SKM-1 treated with dmso at 0.1 percent for 144 hours (cell line): ENCODE measurements around the gene CDC42EP4.

ENCODE experiments used
- DNase-seq: peaks from one replicate; lab custom pipeline; 2025; ENCODE audit not compliant: unreplicated experiment; lab: John Stamatoyannopoulos, UW

CDC42EP4 gene

GRCh38 chr17:73343739-73344454 lies 32.1 kb upstream of the CDC42EP4 start:
- DNase-seq, result no peak

- no peak for DNase-seq
Measured at GRCh38 chr17:73343168-73343634, 31.4 kb upstream of the CDC42EP4 start.

- DNase-seq, result no peak
Measured at GRCh38 chr17:73342541-73343167, 30.9 kb upstream of the CDC42EP4 start.

GRCh38 chr17:73342050-73342522 lies 30.3 kb upstream of the CDC42EP4 start:
- no peak for DNase-seq

GRCh38 chr17:73341350-73342049 lies 29.7 kb upstream of the CDC42EP4 start:
- no peak for DNase-seq

- peak; percentile 79 for DNase-seq
Measured at GRCh38 chr17:73340093-73340596, 28.3 kb upstream of the CDC42EP4 start.

GRCh38 chr17:73338566-73339197 lies 26.9 kb upstream of the CDC42EP4 start:
- no peak for DNase-seq

- DNase-seq, result no peak
Measured at GRCh38 chr17:73338050-73338521, 26.3 kb upstream of the CDC42EP4 start.

- DNase-seq, result no peak
Measured at GRCh38 chr17:73337330-73337710, 25.5 kb upstream of the CDC42EP4 start.

GRCh38 chr17:73336408-73337329 lies 24.9 kb upstream of the CDC42EP4 start:
- DNase-seq, result no peak

GRCh38 chr17:73335591-73336407 lies 24.0 kb upstream of the CDC42EP4 start:
- DNase-seq, result no peak

- DNase-seq, result no peak
Measured at GRCh38 chr17:73334771-73335513, 23.1 kb upstream of the CDC42EP4 start.

GRCh38 chr17:73333445-73333844 lies 21.6 kb upstream of the CDC42EP4 start:
- peak; percentile 46 for DNase-seq

GRCh38 chr17:73331060-73331459 lies 19.3 kb upstream of the CDC42EP4 start:
- no peak for DNase-seq

- no peak for DNase-seq
Measured at GRCh38 chr17:73327676-73328075, 15.9 kb upstream of the CDC42EP4 start.

GRCh38 chr17:73325527-73325842 lies 13.7 kb upstream of the CDC42EP4 start:
- DNase-seq, result peak; percentile 61

- DNase-seq, result no peak
Measured at GRCh38 chr17:73324711-73325526, 13.1 kb upstream of the CDC42EP4 start.

GRCh38 chr17:73324160-73324475 lies 12.3 kb upstream of the CDC42EP4 start:
- DNase-seq, result no peak
